ENCODE measurements around the gene SH3RF3. TPM values are rescaled to one million over a fixed set of nuclear protein-coding genes. Genes with fewer than 3 reads are reported as not detected.

SH3RF3 gene
- total and polyA plus RNA-seq, 9 of the 15 experiments (the other 6 are each of a cell fraction or from before 2014, with no cell fraction given) = 0.02 TPM; not detected in 8

DNA sequence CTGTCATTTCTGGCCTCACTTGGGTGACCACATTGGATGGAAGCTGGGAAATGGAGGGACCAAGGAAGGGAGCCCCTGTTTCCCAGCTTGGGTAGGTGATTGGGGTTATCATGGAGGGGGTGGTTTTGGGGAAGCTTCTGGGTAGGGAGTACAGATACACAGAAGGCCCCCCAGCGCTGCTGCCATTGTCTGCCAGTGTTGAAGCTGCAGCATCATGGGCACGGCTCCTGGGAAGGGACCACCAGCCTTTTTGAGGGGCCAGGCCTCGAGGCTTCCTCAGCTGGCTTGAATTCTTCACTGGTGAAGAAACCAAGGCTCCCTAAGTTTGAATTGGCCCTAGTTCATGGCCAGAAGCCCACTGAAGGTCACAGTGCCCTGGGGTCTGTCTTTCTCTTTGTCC is 25.2 kb downstream of the SH3RF3 start (continued):
- TF ChIP-seq, protein P1, sequence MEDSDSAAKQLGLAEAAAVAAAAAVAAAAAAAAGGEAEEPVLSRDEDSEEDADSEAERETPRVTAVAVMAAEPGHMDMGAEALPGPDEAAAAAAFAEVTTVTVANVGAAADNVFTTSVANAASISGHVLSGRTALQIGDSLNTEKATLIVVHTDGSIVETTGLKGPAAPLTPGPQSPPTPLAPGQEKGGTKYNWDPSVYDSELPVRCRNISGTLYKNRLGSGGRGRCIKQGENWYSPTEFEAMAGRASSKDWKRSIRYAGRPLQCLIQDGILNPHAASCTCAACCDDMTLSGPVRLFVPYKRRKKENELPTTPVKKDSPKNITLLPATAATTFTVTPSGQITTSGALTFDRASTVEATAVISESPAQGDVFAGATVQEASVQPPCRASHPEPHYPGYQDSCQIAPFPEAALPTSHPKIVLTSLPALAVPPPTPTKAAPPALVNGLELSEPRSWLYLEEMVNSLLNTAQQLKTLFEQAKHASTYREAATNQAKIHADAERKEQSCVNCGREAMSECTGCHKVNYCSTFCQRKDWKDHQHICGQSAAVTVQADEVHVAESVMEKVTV (CRISPR knock-in tag; IDR thresholded peaks at IDR 0.05) = no peak
- TF ChIP-seq NFRKB (IDR thresholded peaks at IDR 0.05; ENCODE audit: low read depth) (no peak), SREBF2 (CRISPR knock-in tag; IDR thresholded peaks at IDR 0.05) (no peak)
- TF ChIP-seq, protein P2, sequence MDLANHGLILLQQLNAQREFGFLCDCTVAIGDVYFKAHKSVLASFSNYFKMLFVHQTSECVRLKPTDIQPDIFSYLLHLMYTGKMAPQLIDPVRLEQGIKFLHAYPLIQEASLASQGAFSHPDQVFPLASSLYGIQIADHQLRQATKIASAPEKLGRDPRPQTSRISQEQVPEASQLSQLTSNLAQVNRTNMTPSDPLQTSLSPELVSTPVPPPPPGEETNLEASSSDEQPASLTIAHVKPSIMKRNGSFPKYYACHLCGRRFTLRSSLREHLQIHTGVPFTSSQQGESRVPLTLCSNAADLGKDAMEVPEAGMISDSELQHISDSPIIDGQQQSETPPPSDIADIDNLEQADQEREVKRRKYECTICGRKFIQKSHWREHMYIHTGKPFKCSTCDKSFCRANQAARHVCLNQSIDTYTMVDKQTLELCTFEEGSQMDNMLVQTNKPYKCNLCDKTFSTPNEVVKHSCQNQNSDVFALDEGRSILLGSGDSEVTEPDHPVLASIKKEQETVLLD (IDR thresholded peaks at IDR 0.05) = no peak

DNA sequence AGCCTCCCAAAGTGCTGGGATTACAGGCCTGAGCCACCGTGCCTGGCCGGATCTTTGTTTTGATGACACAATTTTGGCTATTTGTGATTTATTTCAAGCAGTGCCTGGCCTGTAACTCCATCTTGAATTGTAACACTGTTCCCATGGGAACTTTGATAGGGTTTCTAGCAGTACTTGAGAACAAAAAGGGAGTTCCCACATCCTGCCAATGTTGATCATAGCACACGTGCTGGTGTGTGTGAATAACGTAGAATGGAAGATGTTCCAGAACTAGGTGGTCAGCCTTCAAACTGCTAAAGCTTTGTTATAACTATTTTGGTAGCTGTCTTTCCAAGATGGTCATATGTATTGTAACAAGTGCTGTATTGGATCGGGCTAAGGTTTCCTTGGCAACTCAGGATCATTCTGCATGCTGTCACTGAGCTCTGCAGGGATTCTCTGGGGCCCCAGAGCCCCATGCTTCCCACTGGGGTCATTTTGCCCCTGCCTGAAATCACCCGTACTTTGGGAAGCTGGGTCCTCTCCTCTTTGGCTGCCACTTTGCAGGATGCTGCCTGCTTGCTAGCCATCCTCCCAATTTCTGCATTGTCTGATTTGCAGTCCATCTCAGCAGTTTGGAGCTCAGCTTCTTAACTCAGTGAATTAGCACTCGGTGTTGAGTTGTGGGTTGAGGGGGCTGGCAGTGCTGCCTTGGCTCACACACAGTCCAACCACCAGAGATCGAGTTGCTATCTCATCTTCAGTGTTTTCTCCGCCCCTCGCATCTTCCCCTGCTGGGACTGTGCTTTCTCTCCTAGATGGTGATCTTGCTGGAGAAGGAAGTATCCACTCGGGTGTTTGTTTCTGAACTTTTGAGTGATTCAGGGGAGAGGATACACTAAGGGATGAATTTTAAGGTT is 26.8 kb downstream of the SH3RF3 start:
- H3K27me3 ChIP-seq (ENCODE audit: control insufficient read depth in 2 of 2, insufficient read depth in 2 of 2, low read length in 2 of 2) = peaks cover 7 to 47% of the 10 kb centered on the region in 2 experiments; a peak in 4 of 5 replicates
- H3K36me3 ChIP-seq (ENCODE audit: control insufficient read depth, insufficient read depth, low read length) = no peaks in the 10 kb centered on the region
- ATAC-seq = no peak
- DNase-seq (ENCODE audit: extremely low read depth in 1 of 4, low spot score in 3 of 4) = no peak
- POLR2A ChIA-PET = no interaction called here
- no peaks in the 10 kb centered on the region for H3K9me3 ChIP-seq (replicated peaks; ENCODE audit: control insufficient read depth, insufficient read depth, low read depth, low read length)
- WGBS (ENCODE audit: insufficient coverage, low coverage, missing lambda C conversion rate) = 0% methylated on average over 11 of the region's 11 CpGs
- H2AFZ ChIP-seq (ENCODE audit: low read depth, low read length) = no peak overlapping the region
- in situ Hi-C loops (cut with MboI) = no loop called here
- no peak overlapping the region for H3K4me3 ChIP-seq
- H3K4me2 ChIP-seq (ENCODE audit: insufficient read depth, low read length) = no peak overlapping the region
- FAIRE-seq = no peak
- intact Hi-C loops (cut with micrococcal nuclease) = no loop called here
- H3K9me1 ChIP-seq (ENCODE audit: control insufficient read depth, insufficient read depth, low read length) = no peaks in the 10 kb centered on the region
- no peaks in the 10 kb centered on the region for H3K4me1 ChIP-seq (replicated peaks in 1 of 2; ENCODE audit: control insufficient read depth in 2 of 2, insufficient read depth in 2 of 2, low read length in 2 of 2)
- H4K20me1 ChIP-seq (replicated peaks; ENCODE audit: control insufficient read depth, insufficient read depth, low read length) = peaks cover 4% of the 10 kb centered on the region; the same call in 1 of the 2 replicates
- H3K27ac ChIP-seq (ENCODE audit: extremely low read depth, low read depth, low read length) = no peak overlapping the region
- CTCF ChIA-PET (ENCODE audit: low intra/inter-chr PET ratio) = no interaction called here
- no peaks in the 10 kb centered on the region for H3K79me2 ChIP-seq (ENCODE audit: control insufficient read depth, insufficient read depth, low read length)
- no TSS peak for BruUV-seq (replicated peaks)
- H3K9ac ChIP-seq (ENCODE audit: insufficient read depth in 1 of 2, low read depth in 2 of 2, low read length in 2 of 2) = no peak overlapping the region
- TF ChIP-seq PHF8 (IDR thresholded peaks at IDR 0.05; ENCODE audit: borderline replicate concordance, low read length) (no peak), ZNF764 (CRISPR knock-in tag; IDR thresholded peaks at IDR 0.05; ENCODE audit: low read depth) (no peak), DPF2 (IDR thresholded peaks at IDR 0.05) (no peak), ILF3 (IDR thresholded peaks at IDR 0.05; ENCODE audit: borderline replicate concordance) (no peak), ELF4 (CRISPR knock-in tag; IDR thresholded peaks at IDR 0.05) (no peak), NCOA4 (IDR thresholded peaks at IDR 0.05; ENCODE audit: partially characterized antibody) (no peak), ZNF778 (CRISPR knock-in tag; IDR thresholded peaks at IDR 0.05) (no peak), GABPB2 (CRISPR knock-in tag; conservative IDR thresholded peaks at IDR 0.05) (no peak), CBX2 (IDR thresholded peaks at IDR 0.05; ENCODE audit: insufficient read depth, low read length, poor library complexity, severe bottlenecking) (no peak), KLF10 (CRISPR knock-in tag; IDR thresholded peaks at IDR 0.05) (no peak), CCAR2 (IDR thresholded peaks at IDR 0.05; ENCODE audit: low read depth, low read length) (no peak)
- TF ChIP-seq, protein P3, sequence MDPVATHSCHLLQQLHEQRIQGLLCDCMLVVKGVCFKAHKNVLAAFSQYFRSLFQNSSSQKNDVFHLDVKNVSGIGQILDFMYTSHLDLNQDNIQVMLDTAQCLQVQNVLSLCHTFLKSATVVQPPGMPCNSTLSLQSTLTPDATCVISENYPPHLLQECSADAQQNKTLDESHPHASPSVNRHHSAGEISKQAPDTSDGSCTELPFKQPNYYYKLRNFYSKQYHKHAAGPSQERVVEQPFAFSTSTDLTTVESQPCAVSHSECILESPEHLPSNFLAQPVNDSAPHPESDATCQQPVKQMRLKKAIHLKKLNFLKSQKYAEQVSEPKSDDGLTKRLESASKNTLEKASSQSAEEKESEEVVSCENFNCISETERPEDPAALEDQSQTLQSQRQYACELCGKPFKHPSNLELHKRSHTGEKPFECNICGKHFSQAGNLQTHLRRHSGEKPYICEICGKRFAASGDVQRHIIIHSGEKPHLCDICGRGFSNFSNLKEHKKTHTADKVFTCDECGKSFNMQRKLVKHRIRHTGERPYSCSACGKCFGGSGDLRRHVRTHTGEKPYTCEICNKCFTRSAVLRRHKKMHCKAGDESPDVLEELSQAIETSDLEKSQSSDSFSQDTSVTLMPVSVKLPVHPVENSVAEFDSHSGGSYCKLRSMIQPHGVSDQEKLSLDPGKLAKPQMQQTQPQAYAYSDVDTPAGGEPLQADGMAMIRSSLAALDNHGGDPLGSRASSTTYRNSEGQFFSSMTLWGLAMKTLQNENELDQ (CRISPR knock-in tag; IDR thresholded peaks at IDR 0.05; ENCODE audit: borderline replicate concordance) = no peak
